SW 1271 (cell line): ENCODE data around the gene OR52E6.
A peak's percentile ranks its signal among the peaks of the same experiment; 100 is the strongest.

Experiments used
- DNase-seq, 2 experiments: peaks; one replicate each; lab custom pipeline; 2025; lab: John Stamatoyannopoulos, UW

The OR52E6 gene

GRCh38 chr11:5841797-5842196, at the start of gene OR52E6:
OR52E6 (minus strand) TSS chr11:5841897; CDS start chr11:5841897, 0 bp downstream.
- DNase-seq = no peak

- DNase-seq = peak in 1 of 2 experiments; percentile 25
These were observed 49.6 kb upstream of the OR52E6 start for GRCh38 chr11:5891216-5891800.

- DNase-seq = no peak
These were observed 46.0 kb upstream of the OR52E6 start for GRCh38 chr11:5887661-5888060.

GRCh38 chr11:5887172-5887571, 45.5 kb upstream of the OR52E6 start:
- no peak for DNase-seq

GRCh38 chr11:5881756-5882155, 40.1 kb upstream of the OR52E6 start:
- DNase-seq = no peak

- DNase-seq = no peak
These were observed 38.6 kb upstream of the OR52E6 start, which contains the start of gene OR52E4 for GRCh38 chr11:5880329-5880728. OR52E4 (plus strand) TSS chr11:5880629; CDS start chr11:5884293, 3,664 bp downstream.

- no peak for DNase-seq
These were observed 36.9 kb upstream of the OR52E6 start for GRCh38 chr11:5878564-5878963.

GRCh38 chr11:5865826-5866225, 24.1 kb upstream of the OR52E6 start:
- no peak for DNase-seq

GRCh38 chr11:5857590-5857989, 15.9 kb upstream of the OR52E6 start, which contains the start of gene OR52E8:
OR52E8 (minus strand) TSS chr11:5857690; CDS start chr11:5857690, 0 bp downstream.
- no peak for DNase-seq

GRCh38 chr11:5851002-5851401, 9.3 kb upstream of the OR52E6 start:
- DNase-seq = no peak

- DNase-seq = no peak
These were observed 6.0 kb upstream of the OR52E6 start for GRCh38 chr11:5847711-5848110.

GRCh38 chr11:5846701-5847100, 5.0 kb upstream of the OR52E6 start:
- DNase-seq = no peak

GRCh38 chr11:5837695-5838094, 4.0 kb downstream of the OR52E6 start:
- no peak for DNase-seq

GRCh38 chr11:5833446-5833845, 8.3 kb downstream of the OR52E6 start:
- no peak for DNase-seq

- no peak for DNase-seq
These were observed 10.4 kb downstream of the OR52E6 start for GRCh38 chr11:5831196-5831829.

- no peak for DNase-seq
These were observed 23.3 kb downstream of the OR52E6 start for GRCh38 chr11:5818245-5818886.

GRCh38 chr11:5815534-5815933, 26.2 kb downstream of the OR52E6 start:
- no peak for DNase-seq

- DNase-seq = no peak
These were observed 31.5 kb downstream of the OR52E6 start for GRCh38 chr11:5809905-5810795.

GRCh38 chr11:5809122-5809519, 32.6 kb downstream of the OR52E6 start:
- no peak for DNase-seq

- DNase-seq = peak; percentile 35 to 64
These were observed 33.1 kb downstream of the OR52E6 start, which contains the start of gene OR52N2 for GRCh38 chr11:5808500-5809121. OR52N2 (plus strand) TSS chr11:5808924; CDS start chr11:5820336, 11,412 bp downstream.

GRCh38 chr11:5807580-5807979, 34.1 kb downstream of the OR52E6 start:
- DNase-seq = no peak

- DNase-seq = no peak
These were observed 37.7 kb downstream of the OR52E6 start for GRCh38 chr11:5803982-5804381.
